ENCODE results near the gene MGME1.
"Not testable (repeated sequence)": the region's sequence is repeated elsewhere in the genome, so short reads cannot be mapped to it uniquely, and the experiment has no call there.

MGME1 gene

DNA sequence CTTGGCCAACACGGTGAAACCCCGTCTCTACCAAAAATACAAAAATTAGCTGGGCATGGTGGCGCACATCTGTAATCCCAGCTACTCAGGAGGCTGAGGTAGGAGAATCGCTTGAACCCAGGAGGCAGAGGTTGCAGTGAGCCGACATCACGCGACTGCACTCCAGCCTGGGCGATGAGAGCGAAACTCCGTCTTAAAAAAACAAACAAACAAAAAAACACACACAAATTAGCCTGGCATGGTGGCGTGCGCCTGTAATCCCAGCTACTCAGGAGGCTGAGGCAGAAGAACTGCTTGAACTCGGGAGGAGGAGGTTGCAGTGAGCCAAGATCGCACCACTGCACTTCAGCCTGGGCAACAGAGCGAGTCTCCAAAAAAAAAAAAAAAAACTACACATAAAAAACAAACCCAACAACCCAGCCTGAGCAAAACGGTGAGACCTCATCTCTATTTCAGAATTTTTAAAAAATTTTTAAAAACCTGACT lies 8.4 kb upstream of the MGME1 start:
- DNase-seq (ENCODE audit: low read depth in 2 of 2): not testable (repeated sequence)

DNA sequence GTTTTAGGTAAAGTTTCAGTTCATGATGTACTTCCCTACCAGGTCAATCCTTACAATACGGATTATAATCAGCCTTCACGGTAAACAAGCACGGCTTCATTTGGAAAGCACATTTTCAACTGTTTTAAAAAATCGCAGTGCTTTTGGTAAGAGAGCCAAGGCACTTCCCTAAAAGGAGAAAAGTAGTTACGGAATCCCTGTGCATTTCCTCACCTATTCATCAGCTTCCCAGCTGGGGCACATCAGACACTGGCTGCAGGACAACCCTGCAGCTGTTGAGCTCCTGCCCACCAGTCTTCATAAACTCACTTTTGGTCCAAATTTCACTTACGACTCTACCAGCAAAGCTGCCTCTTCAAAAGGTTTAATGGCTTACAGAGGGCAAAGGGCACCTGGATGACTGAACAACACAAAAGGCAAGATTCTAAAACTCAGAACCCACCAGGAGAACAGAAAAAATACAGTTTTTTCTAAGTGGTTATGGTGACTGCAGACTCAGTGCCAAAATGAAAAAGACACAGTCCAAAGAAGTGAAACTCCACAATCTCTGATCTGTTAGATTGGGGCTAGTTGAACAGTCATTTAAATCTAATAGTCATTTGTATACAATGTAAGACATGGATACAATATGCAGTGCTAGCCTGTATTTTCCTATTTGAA lies 7.8 kb upstream of the MGME1 start:
- DNase-seq (ENCODE audit: low read depth in 2 of 2): no peak

DNA sequence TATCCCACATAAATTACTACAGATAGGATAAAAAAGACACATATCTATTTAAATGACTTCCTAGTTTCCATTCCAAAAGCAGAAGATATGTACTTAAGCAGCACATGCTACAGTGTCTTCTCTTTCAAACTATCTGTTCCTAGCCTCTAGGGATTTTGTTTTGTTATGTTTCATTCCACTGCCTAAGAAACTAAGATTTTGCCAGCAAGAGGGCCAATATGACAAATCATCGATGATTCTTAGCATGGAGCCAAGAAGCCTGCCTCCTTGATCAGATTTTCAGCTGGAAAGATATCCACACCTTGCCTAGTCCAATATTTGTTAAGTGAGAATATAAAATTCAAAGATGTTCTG lies 7.3 kb upstream of the MGME1 start:
- DNase-seq (ENCODE audit: low read depth in 2 of 2): no peak

DNA sequence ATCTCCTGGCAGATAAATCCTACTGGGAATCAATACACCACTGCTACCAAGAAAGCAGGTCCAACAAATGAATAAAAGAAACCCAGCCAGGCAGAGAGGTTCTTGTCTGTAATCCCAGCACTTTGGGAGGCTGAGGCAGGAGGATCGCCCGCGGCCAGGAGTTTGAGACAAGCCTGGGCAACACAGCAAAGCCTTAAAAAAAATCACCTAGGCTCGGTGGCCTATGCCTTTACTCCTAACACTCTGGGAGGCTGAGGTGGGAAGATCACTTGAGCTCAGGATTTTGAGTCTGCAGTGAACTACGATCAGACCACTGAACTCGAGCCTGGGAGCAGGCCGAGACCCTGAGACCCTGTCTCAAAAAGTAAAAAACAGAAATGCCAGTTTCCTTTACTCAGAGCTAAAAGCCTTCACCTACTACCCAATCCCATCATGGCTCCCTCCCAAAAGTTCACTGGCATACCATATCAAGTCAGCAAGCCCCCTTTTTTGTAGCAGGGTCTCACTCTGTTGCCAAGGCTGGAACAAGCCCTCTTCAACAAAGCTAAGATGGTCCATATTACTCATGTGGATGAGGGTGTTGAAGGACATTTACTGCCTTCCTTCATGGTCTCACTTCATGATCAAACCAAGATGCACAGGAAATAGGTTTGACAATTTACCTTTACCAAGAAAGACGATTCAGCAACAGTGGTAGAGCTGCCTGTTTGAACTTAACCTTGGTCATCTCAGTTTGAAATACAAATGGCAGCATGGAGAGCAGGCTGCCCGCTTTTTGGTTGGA lies 5.5 kb upstream of the MGME1 start:
- no peak for DNase-seq (ENCODE audit: low read depth in 2 of 2)

DNA sequence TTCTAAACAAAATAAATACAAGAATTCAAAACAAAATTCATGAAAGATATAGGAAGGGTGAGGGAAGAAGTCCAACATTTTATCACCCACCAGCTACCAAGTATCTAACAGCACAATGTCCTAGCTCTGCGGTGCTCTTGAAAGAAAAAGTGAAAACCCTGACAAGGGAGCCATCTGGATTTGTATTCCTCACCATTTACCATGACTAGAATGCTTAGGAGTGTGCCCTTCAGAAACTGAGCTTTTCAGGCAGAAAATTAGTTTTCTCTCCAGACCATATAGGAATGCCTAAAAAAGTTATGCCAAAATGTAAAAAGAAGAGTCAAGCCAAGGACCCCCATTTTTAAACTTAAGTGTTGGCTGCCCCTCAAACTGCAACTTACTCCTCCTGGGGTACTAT lies 4.7 kb upstream of the MGME1 start:
- no peak for DNase-seq (ENCODE audit: low read depth in 2 of 2)

DNA sequence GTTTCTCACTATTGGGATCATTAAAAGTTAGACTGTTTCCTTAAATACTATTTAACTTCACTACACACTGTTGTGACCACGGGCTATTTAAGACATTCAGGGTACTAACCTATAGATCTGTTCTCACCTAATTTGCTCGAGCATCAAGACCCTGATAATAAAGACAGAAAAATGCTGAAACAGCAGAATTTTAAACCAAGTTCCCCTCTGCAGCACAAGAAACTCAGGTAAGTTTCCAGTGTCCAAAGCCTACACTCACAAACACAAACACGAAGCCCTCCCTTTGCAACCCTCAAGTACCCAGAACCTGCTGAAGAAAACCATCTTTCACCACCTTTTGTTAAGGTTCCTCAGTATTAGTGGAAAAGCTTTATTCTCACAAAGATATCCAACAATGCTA lies 4.2 kb upstream of the MGME1 start:
- DNase-seq (ENCODE audit: low read depth in 2 of 2): no peak

DNA sequence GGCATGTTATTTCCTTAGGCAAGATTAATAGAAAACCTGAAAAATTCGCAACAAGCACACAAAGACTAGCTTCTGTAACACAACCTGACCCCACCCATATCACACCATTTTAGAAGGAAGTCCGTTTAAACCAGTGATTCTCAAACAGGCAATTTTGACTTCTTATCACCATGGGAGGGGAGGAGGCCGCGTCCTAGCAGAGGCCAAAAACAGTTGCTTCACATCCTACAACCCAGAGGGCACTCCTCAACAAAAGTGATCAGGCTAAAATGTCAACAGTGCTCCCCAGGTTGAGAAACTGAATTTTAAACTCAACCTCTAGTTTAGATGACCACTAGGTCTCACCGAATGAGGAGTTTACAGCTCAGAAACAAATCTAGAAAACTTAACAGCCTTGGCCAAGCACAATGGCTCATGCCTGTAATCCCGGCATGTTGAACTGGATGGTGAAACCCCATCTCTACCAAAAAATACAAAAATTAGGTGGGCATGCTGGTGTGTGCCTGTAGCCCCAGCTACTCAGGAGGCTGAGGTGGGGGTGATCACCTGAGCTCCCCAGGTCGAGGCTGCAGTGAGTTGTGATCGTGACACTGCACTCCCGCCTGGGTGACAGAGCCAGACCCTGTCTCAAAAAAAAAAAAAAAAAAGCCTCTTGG lies 3.6 kb upstream of the MGME1 start:
- no peak for DNase-seq (ENCODE audit: low read depth in 2 of 2)

DNA sequence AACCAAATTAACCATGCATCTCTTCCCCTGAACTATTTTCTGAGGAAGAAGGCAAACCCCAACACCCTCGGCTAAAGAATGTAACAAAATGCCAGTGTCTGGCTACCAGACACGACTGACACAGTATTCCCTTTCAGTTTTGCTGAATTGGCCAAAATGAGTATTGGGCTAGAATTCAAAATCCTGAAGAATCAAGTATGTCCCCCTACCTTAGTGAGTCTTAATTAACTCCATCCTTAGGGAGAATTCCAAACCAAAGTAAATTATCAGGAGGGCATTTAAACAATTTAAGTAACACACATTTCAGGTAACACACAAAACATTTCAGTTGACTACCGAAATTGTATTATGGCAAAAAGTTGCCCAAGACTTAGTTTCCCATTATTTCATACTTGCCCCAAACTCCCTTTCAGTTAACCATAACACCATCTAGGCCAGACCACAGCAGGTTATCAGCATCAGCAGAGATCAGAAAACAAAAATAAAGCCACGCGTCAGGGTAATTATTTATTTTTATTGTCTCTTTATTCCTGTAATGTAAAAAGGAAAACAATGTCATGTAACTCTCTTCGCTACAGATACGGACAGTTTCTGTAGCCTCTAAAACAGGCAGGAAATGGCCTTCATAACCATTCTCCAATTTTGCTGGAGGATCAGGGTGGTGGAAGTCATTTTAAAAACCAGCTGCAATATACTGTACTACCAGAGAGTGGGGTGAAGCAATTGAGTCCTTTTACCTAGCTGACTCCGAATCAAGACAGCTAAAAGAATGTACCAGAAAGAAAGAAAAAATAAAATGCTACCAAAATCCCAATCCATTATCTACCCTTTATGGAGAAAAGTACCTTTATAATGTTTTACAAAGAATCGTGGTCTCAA lies 2.1 kb upstream of the MGME1 start:
- no peak for DNase-seq (ENCODE audit: low read depth in 2 of 2)

DNA sequence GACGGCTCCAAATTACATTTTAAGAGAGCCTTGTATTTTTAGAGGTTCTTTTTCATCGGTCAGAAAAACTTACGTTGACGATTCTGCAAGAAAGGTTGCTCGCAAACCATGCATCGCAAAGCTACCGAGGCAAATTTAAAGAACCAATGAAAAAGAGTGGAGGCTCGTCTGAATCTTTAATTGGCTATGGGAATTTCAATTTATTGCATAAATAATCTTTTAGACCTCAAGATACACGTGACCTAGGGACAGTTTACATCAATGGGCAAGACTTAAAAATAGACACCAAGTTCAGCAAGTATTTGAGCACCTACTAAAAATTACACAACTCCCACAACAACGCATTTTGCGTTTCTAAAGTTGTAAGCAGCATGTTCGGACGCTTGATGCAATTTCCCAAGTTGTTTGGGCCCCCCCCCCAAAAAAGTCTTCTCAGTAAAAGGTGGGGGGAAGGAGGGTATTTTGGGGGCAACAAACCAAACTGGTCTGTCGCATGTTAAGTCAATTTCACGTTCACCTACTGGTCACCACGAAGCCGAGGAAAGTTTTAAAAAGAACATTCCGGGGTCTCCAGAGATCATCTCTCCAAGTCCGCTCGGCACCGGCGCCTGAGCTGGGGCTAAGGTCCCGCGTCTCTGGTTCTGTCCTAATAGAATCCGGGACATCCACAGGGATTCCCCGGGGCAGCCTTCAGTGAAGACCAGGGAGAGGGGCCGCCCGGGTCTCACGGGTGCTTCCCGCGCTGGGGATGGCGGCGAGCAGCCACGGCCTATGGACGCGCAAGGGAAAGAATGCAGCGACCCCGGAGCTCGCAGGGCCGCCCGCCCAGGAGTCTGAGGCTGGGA lies 1.1 kb upstream of the MGME1 start:
- no peak for DNase-seq (ENCODE audit: low read depth in 2 of 2)

DNA sequence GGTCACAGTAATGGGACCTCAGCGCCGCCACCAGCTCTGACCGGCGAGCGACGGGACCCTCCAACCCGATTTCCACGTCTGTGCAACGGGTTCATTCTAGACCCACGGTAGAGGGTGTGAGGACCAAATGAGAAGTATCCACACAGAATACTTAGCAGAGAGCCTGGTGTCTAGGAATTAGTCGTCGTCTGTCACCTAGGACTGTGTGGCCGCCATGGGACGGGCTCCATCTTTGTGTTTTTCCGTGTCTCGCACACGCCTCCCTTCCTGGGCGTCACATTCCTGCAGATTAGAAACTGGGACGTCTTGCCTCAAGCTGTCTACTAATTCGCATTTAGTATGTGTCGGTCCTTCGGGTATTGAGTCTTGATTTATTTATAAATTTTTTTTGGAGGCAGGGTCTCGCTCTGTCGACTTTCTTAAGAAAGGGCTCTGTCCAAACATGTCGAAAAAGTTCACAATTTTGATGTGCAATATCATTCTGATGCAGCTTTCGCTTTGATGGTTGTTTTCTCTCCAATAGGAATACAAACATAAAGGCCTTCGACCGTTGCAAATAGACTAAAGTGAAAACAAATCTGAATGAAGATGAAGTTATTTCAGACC lies 563 bp downstream of the MGME1 start:
- peak in 1 of 2 donors; percentile 38 for DNase-seq (ENCODE audit: low read depth in 2 of 2)

DNA sequence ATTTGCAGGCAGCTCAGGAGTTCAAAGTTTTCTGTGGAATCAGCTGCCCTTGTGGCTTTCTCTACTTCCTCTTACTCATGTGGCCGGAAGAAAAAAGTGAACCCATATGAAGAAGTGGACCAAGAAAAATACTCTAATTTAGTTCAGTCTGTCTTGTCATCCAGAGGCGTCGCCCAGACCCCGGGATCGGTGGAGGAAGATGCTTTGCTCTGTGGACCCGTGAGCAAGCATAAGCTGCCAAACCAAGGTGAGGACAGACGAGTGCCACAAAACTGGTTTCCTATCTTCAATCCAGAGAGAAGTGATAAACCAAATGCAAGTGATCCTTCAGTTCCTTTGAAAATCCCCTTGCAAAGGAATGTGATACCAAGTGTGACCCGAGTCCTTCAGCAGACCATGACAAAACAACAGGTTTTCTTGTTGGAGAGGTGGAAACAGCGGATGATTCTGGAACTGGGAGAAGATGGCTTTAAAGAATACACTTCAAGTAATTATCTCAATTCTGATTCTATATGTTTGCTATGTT lies 1.1 kb downstream of the MGME1 start:
- no peak for DNase-seq (ENCODE audit: low read depth in 2 of 2)

DNA sequence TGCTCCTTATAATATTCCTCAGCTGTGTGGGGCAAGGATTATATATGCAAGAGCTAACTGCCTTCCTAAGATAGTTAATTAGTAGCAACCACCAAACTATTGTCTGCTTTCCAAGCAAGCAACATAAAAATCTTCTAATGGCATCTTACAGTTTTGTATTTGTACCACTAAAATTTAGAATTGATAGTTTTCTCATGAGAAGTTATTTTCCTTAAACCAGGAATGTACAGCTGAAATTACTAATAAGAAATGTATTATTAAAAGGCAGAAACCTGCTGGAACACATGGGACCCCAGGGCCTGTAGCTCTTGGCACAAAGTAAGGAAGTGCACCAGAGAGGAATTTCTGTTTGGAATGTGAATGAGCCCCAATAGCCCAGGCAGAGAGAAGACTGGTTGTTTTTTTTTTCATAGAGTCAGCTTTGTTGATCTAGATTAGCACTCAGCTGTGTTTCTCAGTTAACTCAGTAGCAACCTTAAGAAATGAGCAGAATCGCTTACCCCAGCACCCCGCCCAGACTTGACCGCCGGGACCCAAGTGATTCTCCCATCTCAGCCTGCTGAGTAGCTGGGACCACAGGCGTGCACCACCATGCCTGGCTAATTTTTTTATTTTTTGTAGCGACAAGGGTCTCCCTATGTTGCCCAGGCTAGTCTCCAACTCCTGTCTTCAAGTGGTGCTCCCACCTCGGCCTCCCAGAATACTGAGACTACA lies 2.6 kb downstream of the MGME1 start:
- DNase-seq (ENCODE audit: low read depth in 2 of 2): no peak

DNA sequence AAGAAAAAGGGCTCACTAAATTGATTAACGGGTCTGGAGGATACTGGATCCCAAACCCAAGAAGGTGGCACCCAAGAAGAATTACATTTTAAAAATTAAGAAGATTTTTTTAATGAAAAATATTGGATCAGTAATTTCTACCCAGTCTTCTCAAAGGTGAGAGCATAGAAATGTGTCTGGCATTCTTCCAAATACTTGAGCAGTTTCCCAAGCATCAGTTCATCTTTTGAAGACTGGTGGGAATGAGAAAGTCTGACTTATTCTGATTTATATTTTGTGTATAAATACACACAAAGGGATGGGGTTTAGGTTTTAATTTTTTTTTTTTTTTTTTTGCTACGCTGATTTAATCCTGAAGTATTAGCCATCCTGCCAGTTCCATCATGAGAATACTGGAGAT lies 3.3 kb downstream of the MGME1 start:
- no peak for DNase-seq (ENCODE audit: low read depth in 2 of 2)

DNA sequence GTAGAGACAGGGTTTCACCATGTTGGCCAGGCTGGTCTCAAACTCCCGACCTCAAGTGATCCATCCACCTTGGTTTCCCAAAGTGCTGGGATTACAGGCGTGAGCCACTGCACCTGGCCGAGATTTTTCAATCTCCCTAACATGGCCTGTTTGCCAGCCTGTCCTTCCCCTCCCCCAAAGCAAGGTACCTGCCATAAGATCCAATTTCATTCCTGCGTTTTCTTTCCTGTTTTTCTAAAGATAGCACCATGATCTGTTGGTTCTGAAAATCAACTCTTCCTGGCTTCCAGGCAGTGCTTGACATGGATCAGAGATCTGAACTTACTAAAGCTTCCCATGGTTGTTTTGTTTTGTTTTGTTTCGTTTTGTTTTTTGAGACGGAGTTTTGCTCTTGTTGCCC lies 7.5 kb downstream of the MGME1 start:
- DNase-seq (ENCODE audit: low read depth in 2 of 2): no peak

DNA sequence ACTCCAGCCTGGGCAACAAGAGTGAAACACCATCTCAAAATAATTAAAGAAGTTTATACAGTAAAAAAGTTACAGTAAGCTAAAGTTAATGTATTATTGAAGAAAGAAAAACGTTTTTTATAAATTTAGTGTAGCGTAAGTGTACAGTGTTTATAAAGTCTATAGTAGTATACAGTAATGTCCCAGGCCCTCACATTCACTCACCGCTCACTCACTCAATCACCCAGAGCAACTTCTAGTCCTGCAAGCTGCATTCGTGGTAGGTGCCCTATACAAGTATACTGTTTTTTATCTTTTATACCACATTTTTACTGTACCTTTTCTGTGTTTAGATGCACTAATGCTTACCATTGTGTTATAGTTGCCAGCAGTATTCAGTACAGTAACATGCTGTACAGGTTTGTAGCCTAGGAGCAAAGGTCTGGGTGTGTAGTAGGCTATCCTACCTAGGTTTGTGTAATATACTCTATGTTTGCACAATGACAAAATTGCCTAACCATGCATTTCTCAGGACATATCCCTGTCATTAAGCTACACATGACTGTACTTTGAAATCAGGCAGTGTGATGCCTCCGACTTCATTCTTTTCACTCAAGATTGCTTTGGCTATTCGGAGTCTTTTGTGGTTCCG lies 16.7 kb downstream of the MGME1 start:
- DNase-seq (ENCODE audit: low read depth in 2 of 2): no peak

DNA sequence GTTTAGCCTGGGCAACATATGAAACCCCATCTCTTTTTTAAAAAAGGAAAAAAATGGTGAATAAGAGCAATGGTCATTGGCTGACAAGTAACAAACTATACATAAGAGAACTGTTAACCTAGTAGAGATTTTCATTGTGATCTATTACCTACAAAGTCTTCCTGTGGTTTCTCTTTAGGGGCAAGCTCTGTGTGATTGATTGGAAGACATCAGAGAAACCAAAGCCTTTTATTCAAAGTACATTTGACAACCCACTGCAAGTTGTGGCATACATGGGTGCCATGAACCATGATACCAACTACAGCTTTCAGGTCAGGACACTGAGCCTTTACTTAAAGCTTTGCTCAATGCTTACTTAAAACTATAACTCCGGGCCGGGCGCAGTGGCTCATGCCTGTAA lies 19.2 kb downstream of the MGME1 start:
- DNase-seq (ENCODE audit: low read depth in 2 of 2): no peak

DNA sequence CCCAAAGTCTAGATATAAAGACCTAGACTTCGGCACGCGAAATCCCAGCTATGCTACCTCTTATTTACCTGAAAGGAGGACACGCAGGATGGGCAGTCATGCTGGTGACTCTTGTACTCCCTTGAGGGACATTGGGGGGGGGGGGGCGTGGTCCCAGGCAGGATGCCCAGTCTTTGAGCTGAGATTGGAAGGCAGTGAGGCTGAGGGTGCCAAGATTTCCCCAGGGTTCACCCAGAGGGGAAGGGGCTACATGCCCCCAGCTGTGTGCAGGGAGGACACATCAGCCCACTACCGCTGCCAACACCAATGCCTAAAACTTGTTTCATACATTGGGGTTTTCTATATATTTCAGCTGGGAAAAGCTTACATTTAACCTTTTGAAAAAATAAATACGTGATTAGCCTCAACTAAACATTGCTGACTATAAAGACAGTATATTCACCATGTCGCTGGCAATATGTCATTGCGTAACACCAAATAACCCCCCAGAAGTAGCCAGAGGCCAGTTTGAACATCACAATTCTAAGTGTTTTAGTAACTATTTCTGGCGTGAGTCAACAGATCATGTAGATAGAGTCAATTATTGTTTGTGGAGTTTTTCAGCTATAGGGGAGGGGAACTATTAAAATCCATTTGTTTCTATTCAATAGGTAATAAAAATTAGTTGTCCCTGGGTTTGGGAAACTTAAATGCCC lies 21.6 kb downstream of the MGME1 start:
- DNase-seq (ENCODE audit: low read depth in 2 of 2): no peak

DNA sequence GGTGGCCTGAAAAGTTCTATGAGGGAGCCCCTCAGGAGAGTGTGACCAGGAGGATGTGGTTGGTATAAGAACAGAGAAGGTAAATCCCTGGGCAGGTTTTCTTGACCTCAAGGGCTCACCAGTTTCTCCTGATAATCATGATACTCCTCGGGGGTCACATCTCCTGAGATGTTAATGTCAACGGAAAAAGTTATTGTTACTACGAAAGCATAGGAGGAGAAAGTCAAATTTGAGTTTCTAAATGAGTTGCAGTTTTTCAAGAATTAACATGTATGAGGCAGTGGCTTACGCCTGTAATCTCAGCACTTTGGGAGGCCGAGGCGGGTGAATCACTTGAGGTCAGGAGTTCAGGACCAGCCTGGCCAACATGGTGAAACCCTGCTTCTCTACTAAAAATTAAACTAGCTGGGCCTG lies 23.4 kb downstream of the MGME1 start:
- DNase-seq (ENCODE audit: low read depth in 2 of 2): peak in 1 of 2 donors; percentile 22
